K562 (cell line): ENCODE data around the gene MBOAT1. TPM values are rescaled to one million over a fixed set of nuclear protein-coding genes. Genes with fewer than 3 reads are reported as not detected.
A peak's percentile ranks its signal among the peaks of the same experiment; 100 is the strongest.

Experiments used
- ATAC-seq: fragments of 200-7000 bp; cut with Tn5 transposase; 3 replicates; pipeline ENCODE4 v1.9.1; 2020; ENCODE audit warnings: moderate library complexity
- BruUV-seq: library from RNA; stranded (reverse); fragments of 400-500 nt; replicated peaks from 2 replicates; lab custom pipeline; 2021; lab: Mats Ljungman, UMichigan
- CTCF ChIA-PET: fragments of 300-600 bp; formaldehyde crosslinking; extraction: SDS; loops from one replicate; lab custom pipeline; 2021; ENCODE audit warnings: low intra/inter-chr PET ratio; lab: Yijun Ruan, JAX
- POLR2A ChIA-PET: fragments of 300-600, 350-650 bp; sonication (Branson Sonifier 250); formaldehyde crosslinking; extraction: SDS; loops from one replicate; lab custom pipeline; 2021; ENCODE audit warnings: antibody characterized with exemption, inconsistent platforms; lab: Yijun Ruan, JAX
- DNase-seq, 4 experiments: peaks; one replicate each; pipeline versions ENCODE4 v3.0.0 to v3.0.0-alpha.2; 2011 to 2018; ENCODE audit warnings: low spot score in 3 of 4, mixed read lengths in 3 of 4; ENCODE audit errors: extremely low read depth in 1 of 4
- FAIRE-seq: peaks from 2 replicates; lab custom pipeline; 2011; peaks lifted over from hg19 to GRCh38; lab: Jason Lieb, UNC
- H2AFZ ChIP-seq: 2 replicates; pipeline ENCODE4 v1.6.0; 2011; ENCODE audit warnings: low read depth, low read length, control low read depth, inconsistent platforms
- H3K27ac ChIP-seq: fragments of 200-600 bp; 3 replicates; pipeline ENCODE4 v1.8.0; 2011; ENCODE audit warnings: low read depth, mild to moderate bottlenecking, control low read depth, inconsistent platforms, low read length, moderate library complexity, mixed read lengths; ENCODE audit errors: extremely low read depth
- H3K27me3 ChIP-seq, 2 experiments: fragments of 300-600 bp in 1 of 2; 2 replicates in 1 of 2; 3 replicates in 1 of 2; pipeline versions ENCODE4 v1.6.0 to v1.8.0; 2011; ENCODE audit warnings: inconsistent platforms in 2 of 2, low read length in 2 of 2, mild to moderate bottlenecking in 1 of 2, mixed read lengths in 1 of 2, moderate library complexity in 1 of 2; ENCODE audit not compliant: control insufficient read depth in 2 of 2, insufficient read depth in 2 of 2
- H3K36me3 ChIP-seq: fragments of 300-600 bp; 3 replicates; pipeline ENCODE4 v1.8.0; 2011; ENCODE audit warnings: mild to moderate bottlenecking, low read length, inconsistent platforms; ENCODE audit not compliant: control insufficient read depth, insufficient read depth
- H3K4me1 ChIP-seq, 2 experiments: fragments of 200-600 bp in 1 of 2; replicated peaks in 1 of 2; 2 replicates in 1 of 2; 3 replicates in 1 of 2; pipeline versions ENCODE4 v1.5.1 to v1.8.0; 2011; ENCODE audit warnings: inconsistent platforms in 2 of 2, low read length in 2 of 2, mild to moderate bottlenecking in 1 of 2, mixed read lengths in 1 of 2, moderate library complexity in 1 of 2; ENCODE audit not compliant: control insufficient read depth in 2 of 2, insufficient read depth in 2 of 2
- H3K4me2 ChIP-seq: 2 replicates; pipeline ENCODE4 v1.6.1; 2011; ENCODE audit warnings: low read length, control low read depth, inconsistent platforms, mixed read lengths; ENCODE audit not compliant: insufficient read depth
- H3K4me3 ChIP-seq: fragments of 200-600 bp; sonication (generic), shearing (Covaris generic); 2 replicates; pipeline ENCODE4 v1.5.1; 2016; ENCODE audit warnings: control low read depth, inconsistent platforms
- H3K79me2 ChIP-seq: fragments of 200-600 bp; 3 replicates; pipeline ENCODE4 v1.8.0; 2011; ENCODE audit warnings: low read length, inconsistent platforms; ENCODE audit not compliant: control insufficient read depth, insufficient read depth
- H3K9ac ChIP-seq, 2 experiments: 2 replicates each; pipeline versions ENCODE4 v1.6.0 to v1.6.1; 2011; ENCODE audit warnings: low read depth in 2 of 2, low read length in 2 of 2, control low read depth in 1 of 2, inconsistent platforms in 1 of 2, mild to moderate bottlenecking in 1 of 2, mixed read lengths in 1 of 2; ENCODE audit not compliant: insufficient read depth in 1 of 2
- H3K9me1 ChIP-seq: one replicate; pipeline ENCODE4 v1.6.0; 2011; ENCODE audit warnings: inconsistent platforms, mild to moderate bottlenecking, low read length, moderate library complexity; ENCODE audit not compliant: control insufficient read depth, insufficient read depth
- H3K9me3 ChIP-seq: replicated peaks from 2 replicates; pipeline ENCODE4 v1.5.1; 2011; ENCODE audit warnings: low read depth, low read length, inconsistent platforms; ENCODE audit not compliant: control insufficient read depth, insufficient read depth
- H4K20me1 ChIP-seq: replicated peaks from 2 replicates; pipeline ENCODE4 v1.6.1; 2011; ENCODE audit warnings: low read length, inconsistent platforms, mixed read lengths; ENCODE audit not compliant: control insufficient read depth, insufficient read depth
- CHD1 ChIP-seq: fragments of 200-600 bp; sonication (generic); IDR thresholded peaks from one replicate; pipeline ENCODE4 v1.6.1; 2012; ENCODE audit warnings: mild to moderate bottlenecking, moderate library complexity, low read length, inconsistent platforms
- DPF2 ChIP-seq: fragments of 450-650 bp; IDR thresholded peaks from 2 replicates; pipeline ENCODE4 v1.6.1; 2016
- ELF1 ChIP-seq: fragments of 200-800 bp; sonication (Bioruptor generic); IDR thresholded peaks from 2 replicates; pipeline ENCODE4 v1.6.1; 2016; ENCODE audit warnings: missing genetic modification characterization, missing compliant biosample characterization
- GATA2 ChIP-seq: sonication (generic); formaldehyde crosslinking; IDR thresholded peaks from 2 replicates; pipeline ENCODE4 v1.4.0; 2020; ENCODE audit warnings: mild to moderate bottlenecking, missing genetic modification reagents
- HNRNPH1 ChIP-seq: fragments of 200-400 bp; formaldehyde crosslinking; optimal IDR thresholded peaks from 2 replicates; pipeline ENCODE3; 2017; ENCODE audit warnings: low read depth, mild to moderate bottlenecking, low read length, moderate library complexity
- MAZ ChIP-seq, 2 experiments: fragments of 450-650 bp in 1 of 2; sonication (generic) in 1 of 2; formaldehyde crosslinking; IDR thresholded peaks in 1 of 2; conservative IDR thresholded peaks in 1 of 2; 2 replicates each; pipeline versions ENCODE4 v1.4.0 to v1.5.0; 2020; ENCODE audit warnings: mild to moderate bottlenecking in 1 of 2, missing genetic modification reagents in 1 of 2
- MTA1 ChIP-seq: fragments of 450-650 bp; IDR thresholded peaks from 2 replicates; pipeline ENCODE4 v1.6.1; 2017; ENCODE audit warnings: borderline replicate concordance
- MYBL2 ChIP-seq, 2 experiments: fragments of 450-650 bp in 1 of 2; sonication (generic) in 1 of 2; formaldehyde crosslinking in 1 of 2; IDR thresholded peaks; 2 replicates each; pipeline versions ENCODE4 v1.6.1 to v1.8.1; 2017 to 2022; ENCODE audit warnings: borderline replicate concordance in 1 of 2, inconsistent platforms in 1 of 2, low read depth in 1 of 2, mild to moderate bottlenecking in 1 of 2, missing genetic modification reagents in 1 of 2, moderate library complexity in 1 of 2
- NFIX ChIP-seq: fragments of 250-450 bp; sonication (Bioruptor Pico); IDR thresholded peaks from 2 replicates; pipeline ENCODE4 v1.4.0; 2020; ENCODE audit warnings: low read depth, mild to moderate bottlenecking, moderate library complexity
- ZNF253 ChIP-seq: fragments of 250-450 bp; sonication (Bioruptor Pico); conservative IDR thresholded peaks from 2 replicates; pipeline ENCODE4 v1.6.1; 2021; ENCODE audit warnings: mild to moderate bottlenecking
- ZNF445 ChIP-seq: fragments of 250-450 bp; sonication (Bioruptor Pico); IDR thresholded peaks from 2 replicates; pipeline ENCODE4 v1.4.0; 2020; ENCODE audit warnings: low read depth, mild to moderate bottlenecking, moderate library complexity
- ZNF717 ChIP-seq: fragments of 250-450 bp; sonication (Bioruptor Pico); IDR thresholded peaks from 2 replicates; pipeline ENCODE4 v1.5.0; 2021
- WGBS: fragments of 100-300 bp; shearing (Covaris generic); methylation state at CpG from one replicate; pipeline ENCODE4 v1.1.6; 2016; ENCODE audit warnings: low coverage, mixed read lengths; ENCODE audit not compliant: insufficient coverage; ENCODE audit errors: missing lambda C conversion rate; 5-methylcytosine and 5-hydroxymethylcytosine counted together
- in situ Hi-C: fragments of 300-500 bp; cut with MboI; formaldehyde crosslinking; loops from 4 replicates; pipeline ENCODE4 v1.15.0; 2018; ENCODE audit warnings: inconsistent platforms, mixed read lengths
- intact Hi-C: fragments of 100-400 bp; cut with micrococcal nuclease; formaldehyde crosslinking; loops from 2 replicates; pipeline ENCODE4 v1.14.2; 2022
- polyA plus RNA-seq, 8 experiments: library from polyadenylated mRNA; depleted of rRNA in 4 of 8; stranded (reverse) in 5 of 8; unstranded in 3 of 8; fragments of >200 nt; fragmentation: Nextera tagmentation in 2 of 8; fragmentation: Illumina TruSeq in 1 of 8; extraction: Ambion mirVana in 2 of 8; extraction: Trizol in 1 of 8; gene quantifications; 2 replicates each; pipeline versions ENCODE4 v1.2.1 to v1.2.3, GENCODE V29; 2011 to 2014; ENCODE audit warnings: inconsistent platforms in 1 of 8, missing spikeins in 1 of 8
- total RNA-seq, 7 experiments: library from RNA; depleted of rRNA in 6 of 7; stranded (reverse); fragments of >200 nt in 6 of 7; fragmentation: Illumina TruSeq in 2 of 7; extraction: Trizol in 2 of 7; gene quantifications; 2 replicates each; pipeline versions ENCODE4 v1.2.1 to v1.2.3, GENCODE V29; 2011 to 2021; ENCODE audit warnings: low replicate concordance in 1 of 7

MBOAT1 gene
- total and polyA plus RNA-seq, 9 of the 15 experiments (the other 6 are each of a cell fraction or from before 2014, with no cell fraction given), result 0.13 to 16.5 (median 10.3) TPM

DNA sequence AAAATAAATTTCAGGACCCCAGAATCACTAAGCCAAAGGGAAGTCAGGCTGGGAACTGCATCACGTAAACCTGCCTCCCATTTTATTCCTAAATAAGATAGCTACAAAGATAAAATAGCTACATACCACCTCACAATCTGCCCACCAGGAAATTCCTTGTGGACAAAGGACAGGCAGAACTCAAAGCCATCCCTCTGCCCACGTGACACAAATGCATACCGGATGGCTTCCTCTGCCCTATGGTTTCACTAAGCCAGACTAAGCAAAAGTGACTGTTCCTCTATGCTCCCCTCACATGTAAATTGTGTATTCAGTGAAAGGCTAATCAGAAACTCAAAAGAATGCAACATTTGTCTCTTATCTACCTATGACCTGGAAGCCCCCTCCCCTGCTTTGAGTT is 15.0 kb downstream of the MBOAT1 start:
- TF ChIP-seq ELF1 (tag) (no peak), ZNF253 (CRISPR knock-in tag) (no peak)
- H3K4me3 ChIP-seq, result no peak overlapping the region
- no peak for FAIRE-seq
- no peaks in the 10 kb centered on the region for H3K9me3 ChIP-seq
- WGBS, result 48% methylated on average over 3 of the region's 3 CpGs
- no peaks in the 10 kb centered on the region for H4K20me1 ChIP-seq
- H2AFZ ChIP-seq, result no peak overlapping the region
- DNase-seq, result no peak
- H3K36me3 ChIP-seq, result no peaks in the 10 kb centered on the region
- peaks cover 8 to 25% of the 10 kb centered on the region in 2 experiments for H3K4me1 ChIP-seq
- H3K27ac ChIP-seq, result no peak overlapping the region
- CTCF ChIA-PET, result no interaction called here
- H3K79me2 ChIP-seq, result peaks cover 11% of the 10 kb centered on the region; the same call in 2 of the 3 replicates
- no peaks in the 10 kb centered on the region for H3K9me1 ChIP-seq
- intact Hi-C loops (no loop called here), in situ Hi-C loops (no loop called here)
- no peak overlapping the region for H3K9ac ChIP-seq
- POLR2A ChIA-PET, result interaction anchor here (0.8 to 1.4 kb wide), 2 partner anchors 10 to 16 kb away, joined by 3 read pairs; no protein-coding TSS in a partner anchor
- H3K4me2 ChIP-seq, result no peak overlapping the region
- no peak for ATAC-seq
- BruUV-seq, result no TSS peak
- no peaks in the 10 kb centered on the region for H3K27me3 ChIP-seq

DNA sequence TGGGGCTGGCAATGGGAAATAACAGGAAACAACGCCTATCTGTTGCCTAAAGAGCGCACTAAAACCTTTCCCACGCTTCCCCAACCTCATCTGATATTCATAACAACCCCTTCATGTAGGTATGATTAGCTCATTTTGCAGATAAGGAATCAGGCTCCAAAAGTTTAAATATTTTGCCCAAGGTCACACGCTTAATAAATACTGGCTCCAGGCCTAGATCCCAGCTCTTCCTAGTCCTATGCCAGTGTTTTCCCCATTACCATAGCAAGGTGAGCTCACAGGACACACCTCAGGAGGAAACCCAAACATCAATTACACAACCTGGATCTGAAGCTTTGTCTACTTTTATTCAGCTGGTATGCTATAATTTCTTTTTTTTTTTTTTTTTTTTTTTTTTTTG is 19.6 kb downstream of the MBOAT1 start:
- DNase-seq, result no peak
- Histone ChIP-seq H3K4me3 (no peak overlapping the region), H3K9me1 (no peaks in the 10 kb centered on the region), H3K4me1 (peaks cover 8 to 18% of the 10 kb centered on the region in 2 experiments; a peak in 4 of 5 replicates), H4K20me1 (no peaks in the 10 kb centered on the region), H3K79me2 (no peaks in the 10 kb centered on the region), H2AFZ (no peak overlapping the region)
- CTCF ChIA-PET, result interaction anchor here (0.5 kb wide), 1 partner anchor 358 kb away, joined by 3 read pairs; no protein-coding TSS in a partner anchor
- BruUV-seq, result no TSS peak
- 53% methylated on average over 4 of the region's 4 CpGs for whole genome bisulfite sequencing
- no peak for FAIRE-seq
- TF ChIP-seq MAZ (CRISPR knock-in tag; conservative IDR thresholded peaks at IDR 0.05 in 1 of 2, IDR thresholded peaks at IDR 0.05 in 1 of 2) (no peak), HNRNPH1 (no peak), ZNF445 (CRISPR knock-in tag) (no peak), DPF2 (no peak), MTA1 (no peak), NFIX (CRISPR knock-in tag) (no peak), ZNF717 (CRISPR knock-in tag) (no peak), CHD1 (no peak), GATA2 (CRISPR knock-in tag) (no peak), MYBL2 (IDR thresholded peaks at IDR 0.05; ENCODE audit: low read depth) (no peak), MYBL2 (CRISPR knock-in tag; IDR thresholded peaks at IDR 0.05; ENCODE audit: borderline replicate concordance) (no peak)
- TF ChIP-seq, all 486 proteins: peak for 0
- no peak overlapping the region for H3K4me2 ChIP-seq
- no peak overlapping the region for H3K9ac ChIP-seq
- in situ Hi-C loops, result no loop called here
- POLR2A ChIA-PET, result interaction anchor here (1.6 kb wide), 1 partner anchor 9 kb away, joined by 5 read pairs; no protein-coding TSS in a partner anchor
- H3K36me3 ChIP-seq, result no peaks in the 10 kb centered on the region
- H3K27me3 ChIP-seq, result no peaks in the 10 kb centered on the region
- no peaks in the 10 kb centered on the region for H3K9me3 ChIP-seq
- peak; percentile 26 for ATAC-seq
- intact Hi-C loops, result no loop called here
- H3K27ac ChIP-seq, result peak overlapping the region; percentile 22; the same call in 1 of the 3 replicates
